Stomach (tissue), 4 donors: ENCODE results near the gene VTI1A.

Source experiments
- EP300 ChIP-seq: sonication (generic); formaldehyde crosslinking; IDR thresholded peaks from one replicate; pipeline ENCODE4 v1.6.1; 2017; ENCODE audit warnings: antibody characterized with exemption
- POLR2A ChIP-seq, 4 donors: fragments of 450-650 bp; IDR thresholded peaks; one replicate each; pipeline ENCODE4 v1.6.1; 2016; ENCODE audit warnings: antibody characterized with exemption in 4 of 4, control low read depth in 2 of 4, mild to moderate bottlenecking in 1 of 4, moderate library complexity in 1 of 4
- POLR2AphosphoS5 ChIP-seq, 3 donors: sonication (generic); formaldehyde crosslinking; IDR thresholded peaks; one replicate each; pipeline ENCODE4 v1.6.1; 2016; ENCODE audit warnings: antibody characterized with exemption in 3 of 3
- TF ChIP-seq, protein P1 (sequence below), 7 experiments: fragments of 450-650 bp in 4 of 7; fragments of 200-600 bp in 3 of 7; sonication (generic) in 3 of 7; IDR thresholded peaks; one replicate each; pipeline ENCODE4 v1.5.1; 2016 to 2019; ENCODE audit warnings: antibody characterized with exemption in 7 of 7, control low read depth in 2 of 7, mild to moderate bottlenecking in 1 of 7

DNA sequence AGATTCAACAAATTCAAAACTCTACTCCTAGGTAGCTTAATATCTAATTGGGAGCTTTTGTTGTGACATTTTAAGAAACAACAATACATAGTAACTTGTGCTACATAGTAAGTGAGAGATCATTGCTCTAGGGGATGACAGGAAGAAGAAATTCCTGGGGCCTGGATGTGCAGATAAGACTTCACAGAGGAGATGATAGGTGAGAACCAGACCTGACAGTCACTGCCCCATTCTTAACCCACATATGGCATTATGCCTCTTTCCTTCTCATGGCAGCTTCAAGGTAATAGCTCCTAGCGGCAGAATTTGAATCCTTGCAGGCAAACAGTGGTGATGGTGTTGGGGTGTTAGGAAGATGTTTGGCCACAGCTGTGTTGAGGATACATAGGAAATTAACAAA lies 233.6 kb downstream of the VTI1A start:
- TF ChIP-seq EP300 (no peak), POLR2AphosphoS5 (IDR thresholded peaks at IDR 0.05) (no peak), POLR2A (IDR thresholded peaks at IDR 0.05) (no peak)
- TF ChIP-seq, protein P1, sequence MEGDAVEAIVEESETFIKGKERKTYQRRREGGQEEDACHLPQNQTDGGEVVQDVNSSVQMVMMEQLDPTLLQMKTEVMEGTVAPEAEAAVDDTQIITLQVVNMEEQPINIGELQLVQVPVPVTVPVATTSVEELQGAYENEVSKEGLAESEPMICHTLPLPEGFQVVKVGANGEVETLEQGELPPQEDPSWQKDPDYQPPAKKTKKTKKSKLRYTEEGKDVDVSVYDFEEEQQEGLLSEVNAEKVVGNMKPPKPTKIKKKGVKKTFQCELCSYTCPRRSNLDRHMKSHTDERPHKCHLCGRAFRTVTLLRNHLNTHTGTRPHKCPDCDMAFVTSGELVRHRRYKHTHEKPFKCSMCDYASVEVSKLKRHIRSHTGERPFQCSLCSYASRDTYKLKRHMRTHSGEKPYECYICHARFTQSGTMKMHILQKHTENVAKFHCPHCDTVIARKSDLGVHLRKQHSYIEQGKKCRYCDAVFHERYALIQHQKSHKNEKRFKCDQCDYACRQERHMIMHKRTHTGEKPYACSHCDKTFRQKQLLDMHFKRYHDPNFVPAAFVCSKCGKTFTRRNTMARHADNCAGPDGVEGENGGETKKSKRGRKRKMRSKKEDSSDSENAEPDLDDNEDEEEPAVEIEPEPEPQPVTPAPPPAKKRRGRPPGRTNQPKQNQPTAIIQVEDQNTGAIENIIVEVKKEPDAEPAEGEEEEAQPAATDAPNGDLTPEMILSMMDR (IDR thresholded peaks at IDR 0.05), result no peak
